ENCODE data around the gene HNRNPH1. TPM values are rescaled to one million over a fixed set of nuclear protein-coding genes. Genes with fewer than 3 reads are reported as not detected.
A peak's percentile ranks its signal among the peaks of the same experiment; 100 is the strongest.

Gene HNRNPH1
- total RNA-seq, 1 donor from 2014 or later, result 1,039 TPM

- Mint-ChIP-seq H3K27ac (peak overlapping the region; percentile 43), H3K9me3 (no peaks in the 10 kb centered on the region), H3K27me3 (ENCODE audit: low read depth) (no peaks in the 10 kb centered on the region), H3K4me1 (ENCODE audit: low read depth) (peaks cover 25% of the 10 kb centered on the region), H3K4me3 (ENCODE audit: low read depth) (no peak overlapping the region), H3K36me3 (ENCODE audit: low read depth) (peaks cover 52% of the 10 kb centered on the region)
- no peak for DNase-seq (ENCODE audit: low spot score)
- intact Hi-C loops (cut with micrococcal nuclease), result no loop called here
Observed at GRCh38 chr5:179606071-179606909, 17.2 kb downstream of the HNRNPH1 start.

- H3K4me3 Mint-ChIP-seq (ENCODE audit: low read depth), result no peak overlapping the region
- no peaks in the 10 kb centered on the region for H3K9me3 Mint-ChIP-seq
- peaks cover 18% of the 10 kb centered on the region for H3K4me1 Mint-ChIP-seq (ENCODE audit: low read depth)
- DNase-seq (ENCODE audit: low spot score), result no peak
- intact Hi-C loops (cut with micrococcal nuclease), result no loop called here
- H3K27me3 Mint-ChIP-seq (ENCODE audit: low read depth), result no peaks in the 10 kb centered on the region
- no peak overlapping the region for H3K27ac Mint-ChIP-seq
- peaks cover 42% of the 10 kb centered on the region for H3K36me3 Mint-ChIP-seq (ENCODE audit: low read depth)
Observed at GRCh38 chr5:179605026-179605833, 18.2 kb downstream of the HNRNPH1 start.

DNA sequence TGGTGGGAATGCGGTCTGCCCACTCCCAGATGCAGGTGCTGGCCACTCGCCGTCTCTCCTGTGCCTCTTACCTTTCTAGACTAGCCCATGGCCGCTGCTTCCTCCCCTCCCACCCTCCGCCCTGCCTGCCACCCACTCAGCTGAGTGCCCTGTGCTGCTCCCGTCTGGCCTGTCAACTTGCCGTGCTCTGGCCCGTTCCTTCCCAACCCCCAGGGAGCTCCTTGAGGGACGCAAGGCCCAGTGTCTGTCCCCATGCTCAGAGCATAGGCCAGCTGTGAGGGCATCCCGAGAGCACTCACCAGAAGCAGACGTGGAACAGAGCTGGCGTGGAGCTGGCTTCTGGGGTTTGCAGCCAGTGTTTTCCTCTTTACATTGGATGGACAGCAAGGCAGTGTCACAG lies 20.2 kb downstream of the HNRNPH1 start:
- intact Hi-C loops (cut with micrococcal nuclease), result no loop called here
- Mint-ChIP-seq H3K9me3 (no peaks in the 10 kb centered on the region), H3K27ac (no peak overlapping the region), H3K36me3 (ENCODE audit: low read depth) (peaks cover 37% of the 10 kb centered on the region), H3K27me3 (ENCODE audit: low read depth) (no peaks in the 10 kb centered on the region), H3K4me3 (ENCODE audit: low read depth) (no peak overlapping the region), H3K4me1 (ENCODE audit: low read depth) (peaks cover 7% of the 10 kb centered on the region)
- DNase-seq (ENCODE audit: low spot score), result no peak

GRCh38 chr5:179601871-179602625 lies 21.4 kb downstream of the HNRNPH1 start:
- no peaks in the 10 kb centered on the region for H3K4me1 Mint-ChIP-seq (ENCODE audit: low read depth)
- no peak for DNase-seq (ENCODE audit: low spot score)
- no peaks in the 10 kb centered on the region for H3K27me3 Mint-ChIP-seq (ENCODE audit: low read depth)
- no peak overlapping the region for H3K4me3 Mint-ChIP-seq (ENCODE audit: low read depth)
- intact Hi-C loops (cut with micrococcal nuclease), result no loop called here
- H3K27ac Mint-ChIP-seq, result no peak overlapping the region
- no peaks in the 10 kb centered on the region for H3K9me3 Mint-ChIP-seq
- H3K36me3 Mint-ChIP-seq (ENCODE audit: low read depth), result peaks cover 31% of the 10 kb centered on the region

GRCh38 chr5:179599973-179600372 lies 23.5 kb downstream of the HNRNPH1 start:
- Mint-ChIP-seq H3K4me3 (ENCODE audit: low read depth) (no peak overlapping the region), H3K27ac (no peak overlapping the region), H3K9me3 (no peaks in the 10 kb centered on the region), H3K4me1 (ENCODE audit: low read depth) (no peaks in the 10 kb centered on the region), H3K36me3 (ENCODE audit: low read depth) (peaks cover 35% of the 10 kb centered on the region), H3K27me3 (ENCODE audit: low read depth) (no peaks in the 10 kb centered on the region)
- intact Hi-C loops (cut with micrococcal nuclease), result no loop called here
- DNase-seq (ENCODE audit: low spot score), result no peak

DNA sequence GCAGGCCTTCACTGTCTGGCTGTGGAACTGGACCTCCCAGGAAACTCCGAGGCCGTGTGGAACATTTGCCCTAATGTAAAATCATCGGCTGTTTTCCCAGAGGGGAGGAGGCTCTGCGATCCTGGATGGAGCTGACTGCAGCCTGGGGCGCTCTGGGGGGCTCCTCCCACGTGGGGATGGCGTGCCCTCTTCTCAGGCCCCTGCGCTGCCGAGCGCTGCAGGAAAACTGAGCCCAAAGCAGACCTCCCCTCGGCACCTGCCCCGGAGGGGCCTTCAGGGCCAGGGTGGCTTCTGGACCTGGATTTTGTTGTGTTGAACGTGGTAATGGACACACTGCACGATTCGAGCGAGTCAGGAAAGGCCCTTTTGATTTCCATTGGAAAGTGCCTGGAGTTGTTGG lies 23.9 kb downstream of the HNRNPH1 start:
- no peaks in the 10 kb centered on the region for H3K9me3 Mint-ChIP-seq
- H3K4me3 Mint-ChIP-seq (ENCODE audit: low read depth), result no peak overlapping the region
- H3K27ac Mint-ChIP-seq, result no peak overlapping the region
- DNase-seq (ENCODE audit: low spot score), result no peak
- H3K4me1 Mint-ChIP-seq (ENCODE audit: low read depth), result no peaks in the 10 kb centered on the region
- intact Hi-C loops (cut with micrococcal nuclease), result no loop called here
- H3K27me3 Mint-ChIP-seq (ENCODE audit: low read depth), result no peaks in the 10 kb centered on the region
- H3K36me3 Mint-ChIP-seq (ENCODE audit: low read depth), result peaks cover 39% of the 10 kb centered on the region

DNA sequence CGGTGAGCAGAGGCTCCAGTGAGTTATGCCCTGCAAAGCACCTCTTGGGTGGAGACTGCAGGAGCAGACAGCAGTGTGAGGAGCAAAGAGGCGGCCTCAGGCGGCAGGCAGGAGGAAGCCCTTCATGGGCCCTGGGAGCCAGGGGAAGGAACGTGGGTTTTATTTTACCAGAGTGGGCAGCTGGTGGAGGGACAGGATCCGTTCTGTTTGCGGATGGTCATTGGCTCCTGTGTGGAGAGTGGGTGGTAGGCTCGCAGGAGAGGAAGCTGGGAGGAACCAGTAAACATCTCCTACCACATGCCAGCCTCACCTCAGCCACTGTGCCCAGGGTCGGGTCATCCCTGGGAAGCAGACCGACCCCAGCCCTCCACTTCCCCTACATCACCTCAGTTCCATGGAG lies 24.4 kb downstream of the HNRNPH1 start:
- Mint-ChIP-seq H3K27me3 (ENCODE audit: low read depth) (no peaks in the 10 kb centered on the region), H3K36me3 (ENCODE audit: low read depth) (peaks cover 38% of the 10 kb centered on the region), H3K27ac (no peak overlapping the region), H3K9me3 (no peaks in the 10 kb centered on the region), H3K4me1 (ENCODE audit: low read depth) (no peaks in the 10 kb centered on the region), H3K4me3 (ENCODE audit: low read depth) (no peak overlapping the region)
- DNase-seq (ENCODE audit: low spot score), result no peak
- intact Hi-C loops (cut with micrococcal nuclease), result no loop called here

GRCh38 chr5:179596421-179596820 lies 27.1 kb downstream of the HNRNPH1 start:
- no peak for DNase-seq (ENCODE audit: low spot score)
- no peak overlapping the region for H3K4me3 Mint-ChIP-seq (ENCODE audit: low read depth)
- H3K27me3 Mint-ChIP-seq (ENCODE audit: low read depth), result no peaks in the 10 kb centered on the region
- intact Hi-C loops (cut with micrococcal nuclease), result no loop called here
- no peaks in the 10 kb centered on the region for H3K9me3 Mint-ChIP-seq
- H3K27ac Mint-ChIP-seq, result no peak overlapping the region
- H3K36me3 Mint-ChIP-seq (ENCODE audit: low read depth), result peaks cover 52% of the 10 kb centered on the region
- H3K4me1 Mint-ChIP-seq (ENCODE audit: low read depth), result no peaks in the 10 kb centered on the region

GRCh38 chr5:179595916-179596315 lies 27.6 kb downstream of the HNRNPH1 start:
- Mint-ChIP-seq H3K9me3 (no peaks in the 10 kb centered on the region), H3K27ac (no peak overlapping the region), H3K4me3 (ENCODE audit: low read depth) (no peak overlapping the region), H3K27me3 (ENCODE audit: low read depth) (no peaks in the 10 kb centered on the region), H3K36me3 (ENCODE audit: low read depth) (peaks cover 55% of the 10 kb centered on the region), H3K4me1 (ENCODE audit: low read depth) (no peaks in the 10 kb centered on the region)
- DNase-seq (ENCODE audit: low spot score), result no peak
- intact Hi-C loops (cut with micrococcal nuclease), result no loop called here

- H3K36me3 Mint-ChIP-seq (ENCODE audit: low read depth), result peaks cover 43% of the 10 kb centered on the region
- H3K4me1 Mint-ChIP-seq (ENCODE audit: low read depth), result no peaks in the 10 kb centered on the region
- H3K9me3 Mint-ChIP-seq, result no peaks in the 10 kb centered on the region
- H3K27ac Mint-ChIP-seq, result no peak overlapping the region
- DNase-seq (ENCODE audit: low spot score), result no peak
- intact Hi-C loops (cut with micrococcal nuclease), result no loop called here
- H3K27me3 Mint-ChIP-seq (ENCODE audit: low read depth), result no peaks in the 10 kb centered on the region
- no peak overlapping the region for H3K4me3 Mint-ChIP-seq (ENCODE audit: low read depth)
Observed at GRCh38 chr5:179588166-179588565, 35.3 kb downstream of the HNRNPH1 start.

DNA sequence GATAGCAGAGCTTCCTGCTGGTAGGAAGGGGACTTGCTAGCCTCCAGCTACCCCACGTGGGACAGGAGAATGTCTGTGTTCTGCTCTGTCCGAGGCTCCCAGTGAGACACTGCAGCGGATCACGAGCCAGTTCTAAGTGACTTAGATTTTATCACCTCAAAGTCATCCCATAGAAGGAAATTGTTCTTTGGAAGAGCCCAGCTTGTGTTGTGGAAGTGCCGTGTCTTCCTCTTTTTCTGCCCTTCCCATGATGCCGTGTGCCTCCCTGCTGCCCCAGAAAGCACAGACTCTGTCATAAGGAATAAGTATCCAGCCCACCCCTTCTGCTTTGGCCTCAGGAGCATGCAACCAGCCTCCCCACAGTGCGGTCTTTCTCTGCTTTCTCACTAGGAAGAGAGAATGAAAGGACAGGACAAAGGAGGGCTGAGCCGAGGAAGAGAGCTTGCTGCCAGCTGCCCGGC lies 37.5 kb downstream of the HNRNPH1 start:
- Mint-ChIP-seq H3K27me3 (ENCODE audit: low read depth) (no peaks in the 10 kb centered on the region), H3K9me3 (no peaks in the 10 kb centered on the region), H3K36me3 (ENCODE audit: low read depth) (peaks cover 39% of the 10 kb centered on the region), H3K4me1 (ENCODE audit: low read depth) (no peaks in the 10 kb centered on the region), H3K4me3 (ENCODE audit: low read depth) (no peak overlapping the region), H3K27ac (no peak overlapping the region)
- intact Hi-C loops (cut with micrococcal nuclease), result no loop called here
- DNase-seq (ENCODE audit: low spot score), result no peak

- no peaks in the 10 kb centered on the region for H3K9me3 Mint-ChIP-seq
- no peak for DNase-seq (ENCODE audit: low spot score)
- no peak overlapping the region for H3K27ac Mint-ChIP-seq
- no peaks in the 10 kb centered on the region for H3K27me3 Mint-ChIP-seq (ENCODE audit: low read depth)
- intact Hi-C loops (cut with micrococcal nuclease), result no loop called here
- H3K4me3 Mint-ChIP-seq (ENCODE audit: low read depth), result no peak overlapping the region
- H3K36me3 Mint-ChIP-seq (ENCODE audit: low read depth), result peaks cover 40% of the 10 kb centered on the region
- H3K4me1 Mint-ChIP-seq (ENCODE audit: low read depth), result no peaks in the 10 kb centered on the region
Observed at GRCh38 chr5:179577286-179577960, 46.0 kb downstream of the HNRNPH1 start.
